UCSD-AML1 (cell line): ENCODE data around the gene GALP.
"Not testable (repeated sequence)": the region's sequence is repeated elsewhere in the genome, so short reads cannot be mapped to it uniquely, and the experiment has no call there.

Source experiments
- DNase-seq: peaks from one replicate; lab custom pipeline; 2025; ENCODE audit not compliant: unreplicated experiment; lab: John Stamatoyannopoulos, UW

The GALP gene

GRCh38 chr19:56177564-56178243 lies 1.9 kb downstream of the GALP start:
- no peak for DNase-seq

- peak; percentile 12 for DNase-seq
These were observed 14.0 kb downstream of the GALP start for GRCh38 chr19:56189785-56190184.

GRCh38 chr19:56191115-56191514 lies 15.3 kb downstream of the GALP start:
- no peak for DNase-seq

- no peak for DNase-seq
These were observed 15.9 kb downstream of the GALP start for GRCh38 chr19:56191711-56192110.

GRCh38 chr19:56193981-56194640 lies 18.3 kb downstream of the GALP start:
- DNase-seq = no peak

- not testable (repeated sequence) for DNase-seq
These were observed 21.8 kb downstream of the GALP start, which contains the start of gene ZSCAN5B for GRCh38 chr19:56197646-56198045. TSS of gene ZSCAN5B (minus strand) at chr19:56197783. CDS start at chr19:56193052, 4,731 bp downstream.

- no peak for DNase-seq
These were observed 23.9 kb downstream of the GALP start for GRCh38 chr19:56199687-56200086.

- no peak for DNase-seq
These were observed 26.2 kb downstream of the GALP start, which contains the start of gene ZSCAN5C for GRCh38 chr19:56201973-56202372. TSS of gene ZSCAN5C (plus strand) at chr19:56202273. CDS start at chr19:56205914, 3,641 bp downstream.

- DNase-seq = not testable (repeated sequence)
These were observed 31.8 kb downstream of the GALP start for GRCh38 chr19:56207581-56207980.

GRCh38 chr19:56209091-56209490 lies 33.3 kb downstream of the GALP start:
- no peak for DNase-seq

- not testable (repeated sequence) for DNase-seq
These were observed 34.2 kb downstream of the GALP start for GRCh38 chr19:56210036-56210435.

- DNase-seq = no peak
These were observed 35.9 kb downstream of the GALP start for GRCh38 chr19:56211718-56212117.

- DNase-seq = peak; percentile 27
These were observed 41.5 kb downstream of the GALP start for GRCh38 chr19:56217039-56217949.

- no peak for DNase-seq
These were observed 43.2 kb downstream of the GALP start for GRCh38 chr19:56218961-56219360.

GRCh38 chr19:56221442-56221841 lies 45.6 kb downstream of the GALP start:
- peak; percentile 12 for DNase-seq

- no peak for DNase-seq
These were observed 46.0 kb downstream of the GALP start for GRCh38 chr19:56221851-56222250.

- no peak for DNase-seq
These were observed 47.1 kb downstream of the GALP start for GRCh38 chr19:56222901-56223300.

GRCh38 chr19:56223481-56223880 lies 47.7 kb downstream of the GALP start:
- no peak for DNase-seq
